ENCODE data around the gene CHCHD6.

The CHCHD6 gene

DNA sequence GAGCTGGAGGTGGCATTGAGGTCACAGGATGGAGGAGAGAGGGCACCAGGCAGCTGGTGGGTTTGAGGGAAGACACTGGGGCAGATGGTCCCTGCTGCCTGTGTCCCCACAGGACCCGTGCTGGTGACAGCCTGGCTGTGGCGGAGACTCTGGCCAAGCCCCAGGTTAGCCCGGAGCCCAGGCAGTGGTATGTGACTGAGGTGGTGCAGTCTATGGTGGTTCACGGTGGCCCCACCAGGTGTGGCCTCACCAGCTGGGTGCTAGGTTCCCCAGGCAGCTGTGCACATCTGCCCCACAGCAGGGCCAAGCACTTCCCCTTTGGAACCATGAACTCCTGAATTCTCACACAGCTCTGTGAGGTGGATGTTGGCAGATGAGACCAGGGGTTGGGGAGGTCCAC lies 294.3 kb downstream of the CHCHD6 start:
- no peak for DNase-seq

DNA sequence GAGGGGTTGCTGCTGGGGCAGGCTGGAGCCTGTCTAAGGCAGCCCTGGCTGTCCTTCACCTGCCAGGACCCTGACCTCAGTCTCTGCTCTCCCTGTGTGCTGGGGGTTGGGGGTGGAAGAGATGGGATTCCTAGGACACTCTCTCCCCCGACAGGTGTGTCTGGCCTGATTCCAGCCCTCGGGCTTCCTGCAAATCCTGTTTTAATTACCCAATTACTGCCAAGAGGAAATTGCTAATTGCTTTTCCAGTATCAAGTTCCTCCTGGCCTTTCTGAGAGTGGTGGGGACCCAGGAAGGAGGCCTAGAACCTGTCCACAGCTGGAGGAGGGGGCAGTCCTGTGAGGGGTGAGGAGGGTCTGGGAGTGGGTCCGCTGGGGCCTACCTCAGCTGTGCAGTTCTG lies 294.7 kb downstream of the CHCHD6 start:
- DNase-seq = no peak

GRCh38 chr3:126999383-126999782 lies 295.3 kb downstream of the CHCHD6 start:
- DNase-seq = no peak

DNA sequence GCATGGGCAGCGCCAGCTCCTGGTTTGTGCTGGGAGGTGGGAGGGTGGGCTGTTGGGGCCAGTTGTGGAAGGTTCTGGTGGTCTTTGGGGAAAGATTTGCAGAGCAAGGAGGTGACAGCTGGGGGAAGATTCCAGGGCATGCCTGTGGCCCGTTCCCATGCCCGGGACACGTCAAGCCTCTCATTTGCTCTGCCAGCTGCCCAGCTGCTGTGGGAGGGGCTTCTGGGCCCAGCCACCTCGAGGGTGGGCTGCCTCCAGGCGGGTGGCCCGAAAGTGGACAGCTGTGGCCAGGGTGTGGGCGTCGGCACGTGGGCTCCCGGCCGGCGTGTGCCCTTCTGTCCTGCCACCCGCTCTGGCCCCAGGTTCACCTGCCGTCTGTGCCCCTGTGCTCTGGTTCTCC lies 296.1 kb downstream of the CHCHD6 start:
- DNase-seq = no peak

- DNase-seq = no peak
Measured at GRCh38 chr3:127000761-127001160, 296.7 kb downstream of the CHCHD6 start.

GRCh38 chr3:127001486-127002194 lies 297.6 kb downstream of the CHCHD6 start:
- DNase-seq = no peak

GRCh38 chr3:127002195-127003174 lies 298.4 kb downstream of the CHCHD6 start:
- DNase-seq = peak; percentile 84

- no peak for DNase-seq
Measured at GRCh38 chr3:127003175-127003555, 299.1 kb downstream of the CHCHD6 start.

GRCh38 chr3:127003601-127004280 lies 299.7 kb downstream of the CHCHD6 start:
- DNase-seq = no peak

GRCh38 chr3:127004641-127005397 lies 300.8 kb downstream of the CHCHD6 start:
- no peak for DNase-seq

DNA sequence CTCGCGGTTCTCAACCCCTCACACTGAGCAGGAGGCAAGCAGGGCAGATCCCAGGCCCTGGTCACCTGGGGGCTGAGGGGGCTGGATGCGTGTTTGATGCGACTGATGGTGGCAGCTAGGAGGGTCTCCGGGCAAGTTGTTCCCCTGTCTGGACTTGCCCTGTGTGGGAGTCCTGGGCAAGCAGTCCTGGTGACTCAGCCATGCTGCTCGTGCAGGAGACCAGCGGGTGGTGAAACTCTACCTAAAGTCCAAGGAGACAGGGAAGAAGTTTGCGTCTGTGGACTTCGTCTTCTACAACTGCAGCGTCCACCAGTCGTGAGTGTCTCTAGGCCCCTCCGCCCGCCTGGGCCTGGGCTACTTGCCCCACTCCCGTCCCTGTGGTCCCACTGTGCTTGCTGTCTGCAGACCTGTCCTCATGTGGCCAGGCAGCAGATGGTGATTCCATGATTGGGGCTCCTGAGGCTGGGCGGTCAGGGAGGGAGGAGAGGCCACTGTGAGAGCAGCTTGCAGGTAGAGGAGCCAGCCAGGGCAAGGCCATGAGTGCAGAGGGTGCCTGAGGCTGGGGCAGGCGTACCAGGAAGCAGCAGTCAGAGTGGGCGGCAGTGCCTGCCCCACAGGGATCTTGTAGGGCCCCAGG lies 301.9 kb downstream of the CHCHD6 start:
- DNase-seq = no peak

- no peak for DNase-seq
Measured at GRCh38 chr3:127006781-127007436, 302.9 kb downstream of the CHCHD6 start.

DNA sequence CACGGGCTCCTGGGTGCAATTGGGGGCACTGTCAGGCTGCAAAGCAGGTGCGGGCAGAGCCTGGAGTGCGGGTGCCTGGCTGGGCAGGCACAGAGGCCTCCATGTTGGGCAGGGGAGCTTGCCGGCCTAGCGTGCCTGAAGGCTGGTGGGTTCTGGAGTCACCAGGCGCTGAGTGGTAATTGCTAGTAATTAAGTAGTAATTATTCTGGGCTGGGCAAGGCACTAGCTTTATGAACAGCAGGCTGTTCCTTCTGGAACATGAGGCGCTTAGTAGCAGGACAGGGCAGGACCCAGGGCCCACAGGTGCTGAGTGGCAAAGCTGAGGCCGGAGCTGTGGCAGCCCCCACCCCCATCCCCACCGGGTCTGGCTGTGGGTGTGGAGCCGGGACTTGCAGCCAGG lies 304.2 kb downstream of the CHCHD6 start:
- no peak for DNase-seq

DNA sequence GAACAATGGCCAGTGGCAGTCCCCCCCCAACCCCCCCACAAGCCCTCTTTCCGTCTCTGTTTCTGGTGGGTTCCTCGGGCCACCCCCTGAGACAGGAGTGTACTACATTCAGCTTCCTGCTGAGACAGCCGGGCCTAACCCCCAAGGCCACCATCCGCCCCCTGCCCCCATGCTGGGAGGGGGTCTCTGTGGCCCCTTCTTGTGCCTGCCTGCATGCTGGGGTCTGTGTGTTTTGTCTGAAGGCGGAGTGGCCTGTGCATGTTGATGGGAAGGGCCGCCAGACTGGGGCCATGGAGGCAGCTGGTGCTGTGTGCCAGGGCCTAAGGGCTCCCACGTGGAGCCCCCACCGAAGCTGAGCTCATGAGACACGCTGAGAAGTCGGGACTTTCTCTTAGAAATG lies 305.5 kb downstream of the CHCHD6 start:
- no peak for DNase-seq

Data from T1000 (cell line).